Eye (tissue), 1 donor: ENCODE data around the gene BLOC1S4.
"Not testable (repeated sequence)": the region's sequence is repeated elsewhere in the genome, so short reads cannot be mapped to it uniquely, and the experiment has no call there.

ENCODE experiments used
- DNase-seq: peaks from one replicate; pipeline ENCODE4 v3.0.0-alpha.2; 2015

BLOC1S4 gene

GRCh38 chr4:6719611-6720179, 3.7 kb downstream of the BLOC1S4 start:
- no peak for DNase-seq

- peak; percentile 95 for DNase-seq
These were observed 4.3 kb downstream of the BLOC1S4 start for GRCh38 chr4:6720202-6720699.

- no peak for DNase-seq
These were observed 5.1 kb downstream of the BLOC1S4 start for GRCh38 chr4:6721121-6721520.

- DNase-seq: no peak
These were observed 6.9 kb downstream of the BLOC1S4 start for GRCh38 chr4:6722891-6723290.

GRCh38 chr4:6723851-6724250, 7.9 kb downstream of the BLOC1S4 start:
- DNase-seq: no peak

- no peak for DNase-seq
These were observed 8.6 kb downstream of the BLOC1S4 start for GRCh38 chr4:6724421-6725111.

GRCh38 chr4:6725427-6725961, 9.5 kb downstream of the BLOC1S4 start:
- not testable (repeated sequence) for DNase-seq

- peak; percentile 81 for DNase-seq
These were observed 11.3 kb downstream of the BLOC1S4 start for GRCh38 chr4:6727081-6727942.

GRCh38 chr4:6727943-6728250, 11.9 kb downstream of the BLOC1S4 start:
- DNase-seq: peak; percentile 39

GRCh38 chr4:6728320-6729029, 12.5 kb downstream of the BLOC1S4 start:
- DNase-seq: no peak

- peak; percentile 67 for DNase-seq
These were observed 14.8 kb downstream of the BLOC1S4 start for GRCh38 chr4:6730603-6731317.

- no peak for DNase-seq
These were observed 15.3 kb downstream of the BLOC1S4 start for GRCh38 chr4:6731318-6731675.

GRCh38 chr4:6731780-6732179, 15.8 kb downstream of the BLOC1S4 start:
- DNase-seq: no peak

- no peak for DNase-seq
These were observed 16.7 kb downstream of the BLOC1S4 start for GRCh38 chr4:6732441-6733357.

GRCh38 chr4:6733358-6734164, 17.6 kb downstream of the BLOC1S4 start:
- DNase-seq: no peak

GRCh38 chr4:6734165-6734786, 18.3 kb downstream of the BLOC1S4 start:
- no peak for DNase-seq

GRCh38 chr4:6739920-6740319, 23.9 kb downstream of the BLOC1S4 start:
- DNase-seq: no peak

GRCh38 chr4:6740347-6740746, 24.4 kb downstream of the BLOC1S4 start:
- DNase-seq: no peak

GRCh38 chr4:6742507-6742906, 26.5 kb downstream of the BLOC1S4 start:
- no peak for DNase-seq

GRCh38 chr4:6742989-6743388, 27.0 kb downstream of the BLOC1S4 start:
- DNase-seq: no peak
